Smooth muscle cell (in vitro differentiated cells): ENCODE measurements around the gene ZDHHC12. TPM values are rescaled to one million over a fixed set of nuclear protein-coding genes. Genes with fewer than 3 reads are reported as not detected.

Experiments used
- DNase-seq: peaks from one replicate; lab custom pipeline; 2025; ENCODE audit not compliant: unreplicated experiment; lab: John Stamatoyannopoulos, UW
- H2AFZ ChIP-seq: fragments of 200-600 bp; sonication (generic); 2 replicates; pipeline ENCODE4 v1.6.0; 2016; ENCODE audit warnings: antibody characterized with exemption, low read depth, mild to moderate bottlenecking
- H3F3A ChIP-seq: fragments of 200-600 bp; sonication (generic); 2 replicates; pipeline ENCODE4 v1.6.0; 2017; ENCODE audit warnings: antibody characterized with exemption, low read depth
- H3K27ac ChIP-seq: fragments of 200-600 bp; sonication (generic); 2 replicates; pipeline ENCODE4 v1.5.1; 2016; ENCODE audit warnings: low read depth, mild to moderate bottlenecking
- H3K27me3 ChIP-seq: fragments of 200-600 bp; sonication (generic); 2 replicates; pipeline ENCODE4 v1.6.1; 2016; ENCODE audit warnings: low read depth, mild to moderate bottlenecking
- H3K36me3 ChIP-seq: fragments of 200-600 bp; sonication (generic); 2 replicates; pipeline ENCODE4 v1.5.1; 2016; ENCODE audit warnings: low read depth
- H3K4me1 ChIP-seq: fragments of 200-600 bp; sonication (generic); 2 replicates; pipeline ENCODE4 v1.5.1; 2016; ENCODE audit warnings: low read depth
- H3K4me2 ChIP-seq: fragments of 200-600 bp; sonication (generic); 2 replicates; pipeline ENCODE4 v1.6.0; 2016; ENCODE audit warnings: mild to moderate bottlenecking
- H3K4me3 ChIP-seq: fragments of 200-600 bp; sonication (generic); 2 replicates; pipeline ENCODE4 v1.5.1; 2016; ENCODE audit warnings: mild to moderate bottlenecking
- H3K79me2 ChIP-seq: fragments of 200-600 bp; sonication (generic); 2 replicates; pipeline ENCODE4 v1.6.0; 2016; ENCODE audit warnings: low read depth, mild to moderate bottlenecking
- H3K9ac ChIP-seq: fragments of 200-600 bp; sonication (generic); 2 replicates; pipeline ENCODE4 v1.6.0; 2016; ENCODE audit warnings: low read depth
- H3K9me3 ChIP-seq: fragments of 200-600 bp; sonication (generic); replicated peaks from 2 replicates; pipeline ENCODE4 v1.5.1; 2016; ENCODE audit warnings: low read depth
- H4K20me1 ChIP-seq: fragments of 200-600 bp; sonication (generic); 2 replicates; pipeline ENCODE4 v1.6.0; 2016; ENCODE audit warnings: low read depth
- CTCF ChIP-seq: fragments of 200-600 bp; sonication (generic); IDR thresholded peaks from 2 replicates; pipeline ENCODE4 v1.5.1; 2017; ENCODE audit warnings: borderline replicate concordance, mild to moderate bottlenecking, antibody characterized with exemption; ENCODE audit not compliant: insufficient read depth, poor library complexity, severe bottlenecking
- WGBS: methylation state at CpG from one replicate; pipeline ENCODE4 v1.1.7; 2016; ENCODE audit warnings: low lambda C conversion rate; 5-methylcytosine and 5-hydroxymethylcytosine counted together
- polyA plus RNA-seq: library from polyadenylated mRNA; unstranded; fragments of >200 nt; fragmentation: Nextera tagmentation; extraction: Ambion mirVana; gene quantifications from 2 replicates; pipeline ENCODE4 v1.2.1, GENCODE V29; 2016
- total RNA-seq: library from RNA; depleted of rRNA; stranded (reverse); fragments of >200 nt; gene quantifications from 2 replicates; pipeline ENCODE4 v1.2.3, GENCODE V29; 2014

The ZDHHC12 gene
- 19.9 and 20.8 TPM in 2 replicates for total RNA-seq
- 31.3 and 49.0 TPM in 2 replicates for polyA plus RNA-seq

DNA sequence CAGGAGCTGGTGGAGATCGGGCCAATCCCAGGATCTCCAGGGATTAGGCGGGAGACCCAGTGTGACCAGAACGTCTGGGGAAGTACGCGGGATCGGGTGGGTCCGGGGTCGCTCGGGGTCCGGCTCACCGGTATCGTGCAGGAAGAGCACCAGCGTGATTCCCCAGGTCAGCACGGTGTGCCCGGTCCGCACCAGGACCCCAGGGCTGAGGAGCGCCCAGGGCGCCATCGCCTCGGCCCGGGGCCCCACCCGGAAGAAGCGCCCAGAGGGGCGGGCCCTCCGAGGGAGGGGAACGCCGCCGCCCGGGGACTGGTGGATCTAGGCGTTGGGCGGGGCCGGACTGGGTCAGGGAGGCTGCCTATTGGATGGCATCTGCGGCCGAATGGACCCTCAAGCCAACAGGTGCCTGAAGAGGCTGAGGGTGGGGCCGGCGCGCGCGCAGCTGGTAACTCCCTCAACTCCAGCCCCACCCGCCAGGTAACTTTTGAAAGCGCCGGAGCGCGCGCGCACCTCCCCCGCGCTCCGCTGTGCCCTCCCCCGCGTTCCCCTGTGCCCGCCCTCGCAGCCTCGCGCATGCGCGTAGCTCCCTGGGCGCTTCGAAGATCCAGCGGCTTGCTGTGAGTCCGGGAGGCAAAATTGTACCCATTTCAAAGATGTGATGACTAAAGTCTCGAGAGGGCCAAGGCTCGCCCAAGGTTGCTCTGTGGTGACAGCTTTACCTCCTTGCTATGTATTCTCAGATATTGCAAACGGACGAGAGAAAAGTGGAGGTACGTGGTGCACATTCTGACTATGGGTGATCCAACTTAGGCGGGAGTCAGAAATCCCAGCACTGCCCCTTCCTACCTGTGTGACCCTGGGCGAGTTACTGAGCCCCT, at the start of gene ZDHHC12:
TSS of gene ZDHHC12 (minus strand) at position 262 of the 878 bp plus-strand sequence. CDS start at position 228, 34 bp downstream.
- Histone ChIP-seq H3K27ac (no peak within 1 kb of the TSS), H2AFZ (no peak within 1 kb of the TSS)
- DNase-seq, result peak; percentile 57

GRCh38 chr9:128773049-128773448, 49.1 kb upstream of the ZDHHC12 start:
- H3K9ac ChIP-seq, result no peak overlapping the region
- no peak overlapping the region for H3K27ac ChIP-seq
- TF ChIP-seq CTCF, result no peak
- peaks cover 11% of the 10 kb centered on the region for H3K4me1 ChIP-seq
- H3K4me2 ChIP-seq, result no peak overlapping the region
- no peaks in the 10 kb centered on the region for H3K9me3 ChIP-seq
- H3K79me2 ChIP-seq, result peaks cover 16% of the 10 kb centered on the region
- no peaks in the 10 kb centered on the region for H4K20me1 ChIP-seq
- DNase-seq, result no peak
- H2AFZ ChIP-seq, result no peak overlapping the region
- no peaks in the 10 kb centered on the region for H3K36me3 ChIP-seq
- H3F3A ChIP-seq, result peaks cover 5% of the 10 kb centered on the region
- 83% methylated on average over 5 of the region's 5 CpGs for WGBS
- no peaks in the 10 kb centered on the region for H3K27me3 ChIP-seq
- no peak overlapping the region for H3K4me3 ChIP-seq

More for the DNA sequence above, at the start of gene ZDHHC12:
- no peaks in the 10 kb centered on the region for H3K9me3 ChIP-seq
- no peaks in the 10 kb centered on the region for H3K4me1 ChIP-seq
- no peaks in the 10 kb centered on the region for H3K27me3 ChIP-seq
- H3F3A ChIP-seq, result no peaks in the 10 kb centered on the region
- TF ChIP-seq CTCF, result no peak
- H3K36me3 ChIP-seq, result no peaks in the 10 kb centered on the region
- H3K4me3 ChIP-seq, result peak within 1 kb of the TSS; percentile 68
- peak within 1 kb of the TSS; percentile 87 for H3K4me2 ChIP-seq
- no peaks in the 10 kb centered on the region for H3K79me2 ChIP-seq
- H4K20me1 ChIP-seq, result no peaks in the 10 kb centered on the region
- 7% methylated on average over 37 of the region's 68 CpGs for WGBS
- H3K9ac ChIP-seq, result no peak within 1 kb of the TSS

GRCh38 chr9:128771745-128772519, 48.0 kb upstream of the ZDHHC12 start, which contains the start of gene ZER1:
Gene ZER1 (minus strand): TSS chr9:128771927. CDS start chr9:128755565, 16,362 bp downstream.
- peak; percentile 73 for DNase-seq
- H3K27me3 ChIP-seq, result no peaks in the 10 kb centered on the region
- H3F3A ChIP-seq, result peaks cover 5% of the 10 kb centered on the region
- peaks cover 20% of the 10 kb centered on the region for H3K79me2 ChIP-seq
- peak within 1 kb of the TSS; percentile 95 for H3K9ac ChIP-seq
- H3K4me1 ChIP-seq, result peaks cover 11% of the 10 kb centered on the region
- H4K20me1 ChIP-seq, result no peaks in the 10 kb centered on the region
- 3% methylated on average over 48 of the region's 72 CpGs for WGBS
- H3K4me2 ChIP-seq, result peak within 1 kb of the TSS; percentile 93
- peak within 1 kb of the TSS; percentile 94 for H3K27ac ChIP-seq
- peak within 1 kb of the TSS; percentile 96 for H3K4me3 ChIP-seq
- no peak for TF ChIP-seq CTCF
- H3K36me3 ChIP-seq, result no peaks in the 10 kb centered on the region
- H2AFZ ChIP-seq, result peak within 1 kb of the TSS; percentile 100
- no peaks in the 10 kb centered on the region for H3K9me3 ChIP-seq
